LNCaP clone FGC (cell line): ENCODE measurements around the gene CEACAM1.
"Not testable (repeated sequence)": the region's sequence is repeated elsewhere in the genome, so short reads cannot be mapped to it uniquely, and the experiment has no call there.

Source experiments
- DNase-seq: peaks from one replicate; pipeline ENCODE4 v3.0.0-alpha.2; 2011; ENCODE audit warnings: low read depth
- H3K4me3 ChIP-seq: 2 replicates; pipeline ENCODE4 v1.5.1; 2011; ENCODE audit warnings: mild to moderate bottlenecking, low read depth, low read length, control low read depth
- CTCF ChIP-seq: IDR thresholded peaks from 2 replicates; pipeline ENCODE4 v1.5.1; 2012; ENCODE audit warnings: mild to moderate bottlenecking; ENCODE audit not compliant: control insufficient read depth, insufficient read depth; ENCODE audit errors: extremely low read depth

CEACAM1 gene

DNA sequence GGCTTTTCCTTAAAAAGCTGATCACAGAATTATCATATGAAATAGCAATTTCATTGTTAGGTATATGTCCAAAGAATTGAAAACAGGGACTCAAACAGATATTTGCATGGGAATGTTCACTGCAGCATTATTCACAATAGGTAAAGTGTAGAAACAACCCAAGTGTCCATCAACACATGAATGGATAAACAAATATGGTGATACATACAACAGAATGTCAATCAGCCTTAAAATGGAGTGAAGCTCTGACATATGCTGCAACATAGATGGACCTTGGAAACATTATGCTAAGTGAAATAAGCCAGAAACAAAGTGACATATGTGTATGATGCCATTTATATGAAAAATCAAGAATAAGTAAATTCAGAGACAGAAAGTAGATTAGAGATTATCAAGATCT, 6.1 kb upstream of the CEACAM1 start:
- TF ChIP-seq CTCF = no peak
- H3K4me3 ChIP-seq = no peak overlapping the region
- DNase-seq = no peak

GRCh38 chr19:42532891-42533290, 4.6 kb upstream of the CEACAM1 start:
- no peak for TF ChIP-seq CTCF
- no peak for DNase-seq
- no peak overlapping the region for H3K4me3 ChIP-seq

DNA sequence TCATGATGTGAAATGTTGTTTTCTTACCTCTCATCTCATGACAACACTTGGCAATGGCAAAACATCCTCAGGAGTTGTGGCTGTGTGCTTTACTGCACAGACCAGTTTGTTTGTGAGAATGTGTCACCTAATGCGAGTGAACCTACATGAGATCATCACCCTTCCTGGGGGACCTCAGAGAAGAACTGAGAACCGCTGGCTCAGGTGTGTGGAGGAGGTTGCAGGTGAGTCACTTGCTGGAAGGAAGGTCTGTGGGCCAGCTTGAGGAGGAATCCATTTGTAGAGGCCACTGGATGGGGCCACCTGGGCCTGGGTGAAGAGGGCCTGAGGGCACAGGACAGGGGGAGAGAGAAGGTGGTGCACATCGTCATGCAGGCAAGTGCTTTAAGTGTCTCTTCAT, 3.0 kb upstream of the CEACAM1 start:
- H3K4me3 ChIP-seq = no peak overlapping the region
- no peak for DNase-seq
- TF ChIP-seq CTCF = no peak

DNA sequence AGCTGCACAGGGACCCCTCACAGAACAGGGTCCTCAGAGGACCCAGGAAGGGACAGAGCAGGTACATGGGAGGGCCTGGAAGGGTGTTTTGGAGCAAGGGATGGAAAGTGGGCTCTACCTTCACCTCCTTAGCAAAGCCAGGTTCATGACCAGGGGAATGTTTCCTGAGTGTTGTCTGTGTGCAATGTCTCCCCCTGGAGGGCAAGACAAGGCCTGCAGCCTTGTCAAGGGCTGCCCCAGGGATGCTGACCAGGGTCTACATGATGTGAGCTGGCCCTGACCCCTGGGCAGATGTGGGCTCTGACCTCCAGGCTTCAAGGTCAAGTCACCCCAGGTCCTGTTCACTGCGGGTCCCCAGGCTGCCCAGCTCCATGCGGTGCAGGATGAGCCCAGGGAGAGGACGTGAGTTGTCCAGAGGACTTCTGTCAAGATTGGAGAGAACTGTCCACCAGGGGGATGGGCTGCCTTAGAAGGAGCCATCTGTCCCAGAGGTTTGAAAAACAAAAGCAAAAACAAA, 1.0 kb upstream of the CEACAM1 start:
- H3K4me3 ChIP-seq = no peak overlapping the region
- DNase-seq = peak; percentile 7
- peak; percentile 68 for TF ChIP-seq CTCF

GRCh38 chr19:42524943-42525342, 3.3 kb downstream of the CEACAM1 start:
- no peak overlapping the region for H3K4me3 ChIP-seq
- no peak for TF ChIP-seq CTCF
- DNase-seq = no peak

GRCh38 chr19:42524250-42524649, 4.0 kb downstream of the CEACAM1 start:
- no peak for TF ChIP-seq CTCF
- H3K4me3 ChIP-seq = no peak overlapping the region
- no peak for DNase-seq

DNA sequence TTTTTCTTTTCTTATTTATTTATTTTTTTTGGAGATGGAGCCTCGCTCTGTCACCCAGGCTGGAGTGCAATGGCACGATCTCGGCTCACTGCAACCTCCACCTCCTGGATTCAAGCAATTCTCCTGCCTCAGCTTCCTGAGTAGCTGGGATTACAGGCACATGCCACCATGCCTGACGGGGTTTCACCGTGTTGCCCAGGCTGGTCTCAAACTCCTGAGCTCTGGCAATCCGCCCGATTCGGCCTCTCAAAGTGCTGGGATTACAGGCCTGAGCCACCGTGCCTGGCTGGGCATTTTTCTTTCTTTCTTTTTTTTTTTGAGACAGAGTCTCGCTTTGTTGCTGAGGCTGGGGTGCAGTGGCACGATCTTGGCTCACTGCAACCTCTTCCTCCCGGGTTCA, 6.0 kb downstream of the CEACAM1 start:
- not testable (repeated sequence) for DNase-seq, H3K4me3 ChIP-seq

GRCh38 chr19:42521346-42522030, 6.8 kb downstream of the CEACAM1 start:
- TF ChIP-seq CTCF = no peak
- no peak for DNase-seq
- no peak overlapping the region for H3K4me3 ChIP-seq
